ENCODE data around the gene PFKM.

GRCh38 chr12:48157889-48158370 is 38.8 kb downstream of the PFKM start:
- TF ChIP-seq CTCF (IDR thresholded peaks at IDR 0.05) (no peak), POLR2A (IDR thresholded peaks at IDR 0.05) (no peak)

All from ovary (tissue), 3 donors.